Osteocyte (in vitro differentiated cells): ENCODE results near the gene DNAH9. TPM values are rescaled to one million over a fixed set of nuclear protein-coding genes. Genes with fewer than 3 reads are reported as not detected.

ENCODE experiments used
- DNase-seq: peaks from one replicate; pipeline ENCODE4 v3.0.0; 2021; ENCODE audit warnings: mixed read lengths; ENCODE audit not compliant: unreplicated experiment; ENCODE audit errors: extremely low spot score
- H3K27ac Mint-ChIP-seq: one replicate; pipeline ENCODE4 v1.8.0; 2021; ENCODE audit warnings: mild to moderate bottlenecking, mixed read lengths; ENCODE audit not compliant: unreplicated experiment
- H3K27me3 Mint-ChIP-seq: one replicate; pipeline ENCODE4 v1.8.0; 2021; ENCODE audit warnings: mixed read lengths; ENCODE audit not compliant: unreplicated experiment
- H3K36me3 Mint-ChIP-seq: one replicate; pipeline ENCODE4 v1.8.0; 2021; ENCODE audit warnings: mixed read lengths; ENCODE audit not compliant: unreplicated experiment
- H3K4me1 Mint-ChIP-seq: one replicate; pipeline ENCODE4 v1.8.0; 2021; ENCODE audit warnings: mixed read lengths; ENCODE audit not compliant: unreplicated experiment
- H3K4me3 Mint-ChIP-seq: one replicate; pipeline ENCODE4 v1.8.0; 2021; ENCODE audit warnings: mild to moderate bottlenecking, moderate library complexity, mixed read lengths; ENCODE audit not compliant: unreplicated experiment
- H3K9me3 Mint-ChIP-seq: one replicate; pipeline ENCODE4 v1.8.0; 2021; ENCODE audit warnings: mixed read lengths; ENCODE audit not compliant: unreplicated experiment
- total RNA-seq: library from RNA; stranded (reverse); gene quantifications from 2 replicates; pipeline ENCODE4 v1.2.1, GENCODE V29; 2021
- TF ChIP-seq, protein P1 (sequence below): fragments of 200-600 bp; sonication (generic); IDR thresholded peaks from 2 replicates; pipeline ENCODE4 v1.5.0; 2021; ENCODE audit warnings: antibody characterized with exemption, mild to moderate bottlenecking, moderate library complexity

DNAH9 gene
- total RNA-seq, 1 donor from 2014 or later, result not detected

GRCh38 chr17:11836508-11836907 lies 238.2 kb downstream of the DNAH9 start:
- TF ChIP-seq, protein P1, sequence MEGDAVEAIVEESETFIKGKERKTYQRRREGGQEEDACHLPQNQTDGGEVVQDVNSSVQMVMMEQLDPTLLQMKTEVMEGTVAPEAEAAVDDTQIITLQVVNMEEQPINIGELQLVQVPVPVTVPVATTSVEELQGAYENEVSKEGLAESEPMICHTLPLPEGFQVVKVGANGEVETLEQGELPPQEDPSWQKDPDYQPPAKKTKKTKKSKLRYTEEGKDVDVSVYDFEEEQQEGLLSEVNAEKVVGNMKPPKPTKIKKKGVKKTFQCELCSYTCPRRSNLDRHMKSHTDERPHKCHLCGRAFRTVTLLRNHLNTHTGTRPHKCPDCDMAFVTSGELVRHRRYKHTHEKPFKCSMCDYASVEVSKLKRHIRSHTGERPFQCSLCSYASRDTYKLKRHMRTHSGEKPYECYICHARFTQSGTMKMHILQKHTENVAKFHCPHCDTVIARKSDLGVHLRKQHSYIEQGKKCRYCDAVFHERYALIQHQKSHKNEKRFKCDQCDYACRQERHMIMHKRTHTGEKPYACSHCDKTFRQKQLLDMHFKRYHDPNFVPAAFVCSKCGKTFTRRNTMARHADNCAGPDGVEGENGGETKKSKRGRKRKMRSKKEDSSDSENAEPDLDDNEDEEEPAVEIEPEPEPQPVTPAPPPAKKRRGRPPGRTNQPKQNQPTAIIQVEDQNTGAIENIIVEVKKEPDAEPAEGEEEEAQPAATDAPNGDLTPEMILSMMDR, result no peak
- H3K27me3 Mint-ChIP-seq, result no peaks in the 10 kb centered on the region
- no peak overlapping the region for H3K27ac Mint-ChIP-seq
- H3K4me1 Mint-ChIP-seq, result no peaks in the 10 kb centered on the region
- no peak for DNase-seq
- no peaks in the 10 kb centered on the region for H3K36me3 Mint-ChIP-seq
- H3K4me3 Mint-ChIP-seq, result no peak overlapping the region
- no peaks in the 10 kb centered on the region for H3K9me3 Mint-ChIP-seq

GRCh38 chr17:11840052-11840451 lies 241.8 kb downstream of the DNAH9 start:
- no peak overlapping the region for H3K4me3 Mint-ChIP-seq
- H3K4me1 Mint-ChIP-seq, result no peaks in the 10 kb centered on the region
- H3K9me3 Mint-ChIP-seq, result no peaks in the 10 kb centered on the region
- TF ChIP-seq, protein P1, result no peak
- no peaks in the 10 kb centered on the region for H3K27me3 Mint-ChIP-seq
- H3K36me3 Mint-ChIP-seq, result no peaks in the 10 kb centered on the region
- no peak overlapping the region for H3K27ac Mint-ChIP-seq
- DNase-seq, result no peak

- no peak overlapping the region for H3K27ac Mint-ChIP-seq
- no peaks in the 10 kb centered on the region for H3K36me3 Mint-ChIP-seq
- TF ChIP-seq, protein P1, result no peak
- no peak overlapping the region for H3K4me3 Mint-ChIP-seq
- H3K27me3 Mint-ChIP-seq, result no peaks in the 10 kb centered on the region
- no peak for DNase-seq
- no peaks in the 10 kb centered on the region for H3K4me1 Mint-ChIP-seq
- no peaks in the 10 kb centered on the region for H3K9me3 Mint-ChIP-seq
These were observed 242.6 kb downstream of the DNAH9 start for GRCh38 chr17:11840831-11841230.

DNA sequence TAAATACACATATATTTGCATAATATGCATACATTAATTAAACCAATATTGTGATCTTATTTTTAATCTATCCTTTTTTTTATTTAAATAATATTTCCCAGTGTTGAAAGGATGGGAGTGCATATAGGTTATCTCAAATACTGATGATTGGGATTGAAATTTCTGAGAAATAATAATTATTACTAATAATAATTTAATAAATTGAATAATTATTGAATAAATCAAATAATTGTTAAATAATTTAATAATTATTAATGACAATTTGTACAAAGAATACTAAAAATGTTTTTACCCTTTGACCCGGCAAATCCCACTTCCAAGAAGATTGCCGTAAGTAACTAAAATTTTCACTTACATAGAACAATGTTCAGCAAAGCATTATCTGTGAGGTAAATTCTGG lies 250.1 kb downstream of the DNAH9 start:
- Mint-ChIP-seq H3K27me3 (no peaks in the 10 kb centered on the region), H3K9me3 (peaks cover 23% of the 10 kb centered on the region), H3K27ac (no peak overlapping the region), H3K36me3 (no peaks in the 10 kb centered on the region), H3K4me1 (no peaks in the 10 kb centered on the region), H3K4me3 (no peak overlapping the region)
- DNase-seq, result no peak
- TF ChIP-seq, protein P1, result no peak

- Mint-ChIP-seq H3K4me3 (no peak overlapping the region), H3K9me3 (peaks cover 18% of the 10 kb centered on the region), H3K27me3 (no peaks in the 10 kb centered on the region), H3K36me3 (no peaks in the 10 kb centered on the region), H3K27ac (no peak overlapping the region), H3K4me1 (no peaks in the 10 kb centered on the region)
- no peak for DNase-seq
- TF ChIP-seq, protein P1, result no peak
These were observed 254.0 kb downstream of the DNAH9 start for GRCh38 chr17:11852231-11852630.
